ENCODE data around the gene GFRA4. TPM values are rescaled to one million over a fixed set of nuclear protein-coding genes. Genes with fewer than 3 reads are reported as not detected.

Gene GFRA4, protein sequence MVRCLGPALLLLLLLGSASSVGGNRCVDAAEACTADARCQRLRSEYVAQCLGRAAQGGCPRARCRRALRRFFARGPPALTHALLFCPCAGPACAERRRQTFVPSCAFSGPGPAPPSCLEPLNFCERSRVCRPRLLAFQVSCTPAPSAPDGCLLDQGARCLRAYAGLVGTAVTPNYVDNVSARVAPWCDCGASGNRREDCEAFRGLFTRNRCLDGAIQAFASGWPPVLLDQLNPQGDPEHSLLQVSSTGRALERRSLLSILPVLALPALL
- not detected in 2 replicates for total RNA-seq

DNA sequence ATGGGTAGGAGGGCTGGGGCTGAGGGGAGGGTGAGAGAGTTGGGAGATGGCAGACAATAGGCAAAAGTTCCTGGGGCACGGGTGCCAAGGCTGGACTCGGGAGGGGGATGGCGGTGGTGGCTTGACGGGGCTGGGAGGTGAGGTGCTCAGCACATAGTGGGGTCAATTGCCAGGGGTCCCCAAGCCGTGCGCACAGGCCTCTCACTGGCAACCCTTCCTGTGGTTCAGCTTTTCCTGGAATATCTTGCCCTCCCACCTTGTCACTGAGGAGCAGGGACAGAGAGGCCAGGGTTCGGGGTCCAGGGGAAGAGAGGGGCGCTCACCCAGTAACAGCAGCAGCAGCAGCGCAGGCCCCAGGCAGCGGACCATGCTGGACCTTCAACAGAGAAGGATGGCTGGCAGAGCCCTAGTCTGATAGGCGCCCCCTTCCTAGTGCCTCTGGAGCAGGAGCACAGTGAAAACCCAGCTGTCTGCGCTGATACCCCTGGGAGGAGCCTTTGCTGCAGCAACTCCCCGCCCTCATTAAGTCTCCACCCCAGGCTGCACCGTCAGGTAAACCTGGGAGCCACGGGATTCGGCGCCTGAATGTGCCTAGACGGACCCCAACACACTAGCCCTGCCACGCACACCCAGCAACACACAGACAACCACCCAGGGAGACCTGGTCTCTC, at the start of gene GFRA4:
TSS of gene GFRA4 (minus strand) at position 369 of the 671 bp plus-strand sequence. CDS start at position 369, 0 bp downstream.
- no peak for DNase-seq (ENCODE audit: insufficient read length, low spot score, missing footprints)
- Histone ChIP-seq H3K36me3 (ENCODE audit: insufficient read depth, low read length) (no peaks in the 10 kb centered on the region), H3K4me3 (ENCODE audit: insufficient read depth, low read length) (no peak within 1 kb of the TSS), H3K4me2 (ENCODE audit: insufficient read depth, low read length) (no peak within 1 kb of the TSS), H3K4me1 (ENCODE audit: insufficient read depth, low read length) (no peaks in the 10 kb centered on the region), H3K9me3 (ENCODE audit: low read depth, low read length) (no peaks in the 10 kb centered on the region), H3K27ac (ENCODE audit: low read depth, low read length) (no peak within 1 kb of the TSS), H3K27me3 (ENCODE audit: insufficient read depth, low read length) (peaks cover 31% of the 10 kb centered on the region), H2AFZ (ENCODE audit: low read length) (no peak within 1 kb of the TSS), H4K20me1 (ENCODE audit: insufficient read depth, low read length) (no peaks in the 10 kb centered on the region), H3K79me2 (ENCODE audit: insufficient read depth, low read length) (no peaks in the 10 kb centered on the region)
- TF ChIP-seq, protein P1, sequence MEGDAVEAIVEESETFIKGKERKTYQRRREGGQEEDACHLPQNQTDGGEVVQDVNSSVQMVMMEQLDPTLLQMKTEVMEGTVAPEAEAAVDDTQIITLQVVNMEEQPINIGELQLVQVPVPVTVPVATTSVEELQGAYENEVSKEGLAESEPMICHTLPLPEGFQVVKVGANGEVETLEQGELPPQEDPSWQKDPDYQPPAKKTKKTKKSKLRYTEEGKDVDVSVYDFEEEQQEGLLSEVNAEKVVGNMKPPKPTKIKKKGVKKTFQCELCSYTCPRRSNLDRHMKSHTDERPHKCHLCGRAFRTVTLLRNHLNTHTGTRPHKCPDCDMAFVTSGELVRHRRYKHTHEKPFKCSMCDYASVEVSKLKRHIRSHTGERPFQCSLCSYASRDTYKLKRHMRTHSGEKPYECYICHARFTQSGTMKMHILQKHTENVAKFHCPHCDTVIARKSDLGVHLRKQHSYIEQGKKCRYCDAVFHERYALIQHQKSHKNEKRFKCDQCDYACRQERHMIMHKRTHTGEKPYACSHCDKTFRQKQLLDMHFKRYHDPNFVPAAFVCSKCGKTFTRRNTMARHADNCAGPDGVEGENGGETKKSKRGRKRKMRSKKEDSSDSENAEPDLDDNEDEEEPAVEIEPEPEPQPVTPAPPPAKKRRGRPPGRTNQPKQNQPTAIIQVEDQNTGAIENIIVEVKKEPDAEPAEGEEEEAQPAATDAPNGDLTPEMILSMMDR (IDR thresholded peaks at IDR 0.05; ENCODE audit: extremely low read depth, low read depth, low read length): no peak

DNA sequence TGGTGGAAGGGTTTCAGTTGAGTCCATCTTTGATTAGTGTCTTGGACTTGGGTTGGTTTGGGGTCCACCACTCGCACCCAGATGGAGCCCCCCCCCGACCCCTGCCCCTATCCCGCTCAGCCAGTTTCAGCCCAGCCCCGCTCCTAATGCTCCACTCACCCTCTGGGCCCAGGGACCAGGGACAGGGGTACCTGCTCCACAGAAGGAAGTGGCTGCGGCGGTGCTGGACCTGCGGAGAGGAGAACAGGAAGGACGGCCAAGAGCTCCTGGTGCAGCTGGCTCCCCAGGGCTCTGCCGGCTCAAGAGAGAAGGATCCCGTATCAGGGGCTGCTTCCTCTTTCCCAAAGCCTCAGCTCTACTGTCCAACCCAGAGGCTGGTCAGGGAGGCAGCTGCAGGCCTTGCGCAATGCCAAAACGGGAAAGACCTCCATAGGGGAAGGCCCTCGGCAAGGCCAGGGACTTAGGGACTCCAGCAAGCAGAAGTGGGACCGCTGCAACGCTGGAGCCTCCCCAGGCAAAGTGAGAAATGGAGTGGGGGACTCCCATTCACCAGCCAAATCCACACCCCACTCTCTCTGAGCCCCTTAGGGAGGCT, 49.2 kb upstream of the GFRA4 start, which contains the start of gene SIGLEC1:
TSS of gene SIGLEC1 (minus strand) at position 322 of the 595 bp plus-strand sequence. CDS start 5,472 bp downstream, outside the sequence.
- Histone ChIP-seq H3K4me2 (ENCODE audit: insufficient read depth, low read length) (no peak within 1 kb of the TSS), H3K79me2 (ENCODE audit: insufficient read depth, low read length) (no peaks in the 10 kb centered on the region), H3K27ac (ENCODE audit: low read depth, low read length) (no peak within 1 kb of the TSS), H2AFZ (ENCODE audit: low read length) (no peak within 1 kb of the TSS), H3K36me3 (ENCODE audit: insufficient read depth, low read length) (no peaks in the 10 kb centered on the region), H3K4me3 (ENCODE audit: insufficient read depth, low read length) (no peak within 1 kb of the TSS), H3K9me3 (ENCODE audit: low read depth, low read length) (no peaks in the 10 kb centered on the region), H4K20me1 (ENCODE audit: insufficient read depth, low read length) (no peaks in the 10 kb centered on the region), H3K4me1 (ENCODE audit: insufficient read depth, low read length) (no peaks in the 10 kb centered on the region), H3K27me3 (ENCODE audit: insufficient read depth, low read length) (no peaks in the 10 kb centered on the region)
- TF ChIP-seq, protein P1 (IDR thresholded peaks at IDR 0.05; ENCODE audit: extremely low read depth, low read depth, low read length): no peak
- peak; percentile 32 for DNase-seq (ENCODE audit: insufficient read length, low spot score, missing footprints)

DNA sequence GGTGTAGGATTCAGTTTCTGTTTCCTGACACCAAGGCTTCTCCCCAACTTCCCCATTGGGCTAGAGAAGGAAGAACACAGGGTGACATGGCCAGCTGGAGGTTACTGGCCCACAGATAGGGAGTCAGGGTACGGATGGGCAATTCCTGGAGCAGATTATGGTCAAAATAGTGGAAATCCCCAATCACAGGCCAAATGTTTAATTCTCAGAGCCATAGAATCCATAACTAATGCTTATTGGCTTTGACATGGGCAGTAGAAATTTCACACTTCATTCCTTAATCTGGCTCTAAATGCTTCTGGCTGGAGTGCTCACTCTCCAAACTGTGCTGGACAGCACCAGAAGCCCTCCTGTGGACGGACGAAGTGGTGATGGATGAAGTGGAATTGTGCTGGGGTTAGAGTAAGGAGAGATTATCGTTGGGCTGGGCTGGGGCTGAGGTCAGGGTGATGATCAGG, 48.3 kb upstream of the GFRA4 start:
- Histone ChIP-seq H3K4me1 (ENCODE audit: insufficient read depth, low read length) (no peaks in the 10 kb centered on the region), H3K79me2 (ENCODE audit: insufficient read depth, low read length) (no peaks in the 10 kb centered on the region), H3K4me3 (ENCODE audit: insufficient read depth, low read length) (no peak overlapping the region), H3K27me3 (ENCODE audit: insufficient read depth, low read length) (no peaks in the 10 kb centered on the region), H3K9me3 (ENCODE audit: low read depth, low read length) (no peaks in the 10 kb centered on the region), H3K36me3 (ENCODE audit: insufficient read depth, low read length) (no peaks in the 10 kb centered on the region), H3K4me2 (ENCODE audit: insufficient read depth, low read length) (no peak overlapping the region), H2AFZ (ENCODE audit: low read length) (no peak overlapping the region), H4K20me1 (ENCODE audit: insufficient read depth, low read length) (no peaks in the 10 kb centered on the region), H3K27ac (ENCODE audit: low read depth, low read length) (no peak overlapping the region)
- TF ChIP-seq, protein P1 (IDR thresholded peaks at IDR 0.05; ENCODE audit: extremely low read depth, low read depth, low read length): no peak
- peak; percentile 73 for DNase-seq (ENCODE audit: insufficient read length, low spot score, missing footprints)
